Type B pancreatic cell (in vitro differentiated cells): ENCODE data around the gene GHR. TPM values are rescaled to one million over a fixed set of nuclear protein-coding genes. Genes with fewer than 3 reads are reported as not detected.

Experiments used
- DNase-seq: peaks from one replicate; pipeline ENCODE4 v3.0.0; 2021; ENCODE audit warnings: mixed read lengths; ENCODE audit not compliant: unreplicated experiment; ENCODE audit errors: extremely low spot score
- H3K27ac Mint-ChIP-seq: 2 replicates; pipeline ENCODE4 v1.8.0; 2021; ENCODE audit warnings: mild to moderate bottlenecking, mixed read lengths
- H3K27me3 Mint-ChIP-seq: 2 replicates; pipeline ENCODE4 v1.8.0; 2021; ENCODE audit warnings: mixed read lengths
- H3K36me3 Mint-ChIP-seq: 2 replicates; pipeline ENCODE4 v1.8.0; 2021; ENCODE audit warnings: mixed read lengths
- H3K4me1 Mint-ChIP-seq: one replicate; pipeline ENCODE4 v1.8.0; 2021; ENCODE audit warnings: mixed read lengths; ENCODE audit not compliant: unreplicated experiment
- H3K4me3 Mint-ChIP-seq: 2 replicates; pipeline ENCODE4 v1.8.0; 2021; ENCODE audit warnings: mild to moderate bottlenecking, mixed read lengths
- H3K9me3 Mint-ChIP-seq: 2 replicates; pipeline ENCODE4 v1.8.0; 2021; ENCODE audit warnings: mixed read lengths
- CTCF ChIP-seq: fragments of 200-600 bp; sonication (generic); conservative IDR thresholded peaks from 2 replicates; pipeline ENCODE4 v1.5.0; 2021; ENCODE audit warnings: antibody characterized with exemption, mild to moderate bottlenecking
- total RNA-seq: library from RNA; stranded (reverse); gene quantifications from 2 replicates; pipeline ENCODE4 v1.2.1, GENCODE V29; 2021; ENCODE audit warnings: low replicate concordance

Gene GHR
- total RNA-seq, 1 donor from 2014 or later: 2.6 TPM

- H3K4me3 Mint-ChIP-seq: no peak overlapping the region
- H3K4me1 Mint-ChIP-seq: no peaks in the 10 kb centered on the region
Observed at GRCh38 chr5:42605490-42605889, 182.3 kb downstream of the GHR start.

DNA sequence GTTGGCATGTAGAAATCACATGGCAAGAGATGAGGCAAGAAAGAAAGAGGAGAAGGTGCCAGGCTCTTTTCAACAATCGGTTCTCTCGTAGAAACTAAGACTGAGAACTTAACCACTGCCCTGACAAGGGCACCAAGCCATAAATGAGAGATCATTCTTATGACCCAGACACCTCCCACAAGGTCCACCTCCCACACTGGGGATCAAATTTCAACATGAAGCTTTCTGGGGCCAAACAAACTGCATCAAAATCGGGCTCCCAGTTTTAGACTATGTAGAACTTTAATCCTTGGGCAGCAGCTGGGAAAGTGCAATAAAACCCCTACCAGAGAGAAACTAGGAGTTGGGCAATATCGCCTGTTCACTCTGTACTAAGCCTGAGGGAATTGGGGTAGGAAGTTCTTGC is 183.2 kb downstream of the GHR start:
- Mint-ChIP-seq H3K9me3 (no peaks in the 10 kb centered on the region), H3K36me3 (peaks cover 4% of the 10 kb centered on the region)
- no peak for TF ChIP-seq CTCF

More at GRCh38 chr5:42605490-42605889, 182.3 kb downstream of the GHR start:
- no peaks in the 10 kb centered on the region for H3K27me3 Mint-ChIP-seq
- no peak for DNase-seq
- peaks cover 4% of the 10 kb centered on the region for H3K36me3 Mint-ChIP-seq
- no peak overlapping the region for H3K27ac Mint-ChIP-seq
- no peak for TF ChIP-seq CTCF
- no peaks in the 10 kb centered on the region for H3K9me3 Mint-ChIP-seq

DNA sequence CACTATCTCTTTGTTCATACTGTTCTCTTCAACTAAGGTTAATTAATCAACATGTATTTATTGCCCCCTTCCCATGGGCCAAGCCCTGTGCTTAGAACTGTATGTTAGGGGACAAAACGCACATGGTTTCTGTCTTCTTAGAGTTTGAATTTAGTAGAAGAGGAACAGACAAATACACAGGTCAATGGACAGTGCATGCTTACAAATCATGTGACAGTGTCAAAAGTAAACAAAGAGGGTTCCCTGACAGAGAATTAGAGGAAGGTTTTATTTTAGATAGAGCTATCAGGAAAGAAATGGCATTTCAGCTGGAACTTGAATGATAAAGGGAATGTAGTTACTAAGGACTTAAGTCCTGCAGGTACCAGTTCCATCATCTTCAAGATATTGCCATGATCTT is 188.2 kb downstream of the GHR start:
- no peaks in the 10 kb centered on the region for H3K9me3 Mint-ChIP-seq
- H3K36me3 Mint-ChIP-seq: no peaks in the 10 kb centered on the region
- no peak for DNase-seq
- no peak for TF ChIP-seq CTCF
- no peaks in the 10 kb centered on the region for H3K4me1 Mint-ChIP-seq
- no peaks in the 10 kb centered on the region for H3K27me3 Mint-ChIP-seq
- no peak overlapping the region for H3K27ac Mint-ChIP-seq
- H3K4me3 Mint-ChIP-seq: no peak overlapping the region

More for the DNA sequence above, 183.2 kb downstream of the GHR start:
- DNase-seq: no peak
- Mint-ChIP-seq H3K4me3 (no peak overlapping the region), H3K4me1 (no peaks in the 10 kb centered on the region), H3K27me3 (no peaks in the 10 kb centered on the region), H3K27ac (peak overlapping the region; percentile 3)

DNA sequence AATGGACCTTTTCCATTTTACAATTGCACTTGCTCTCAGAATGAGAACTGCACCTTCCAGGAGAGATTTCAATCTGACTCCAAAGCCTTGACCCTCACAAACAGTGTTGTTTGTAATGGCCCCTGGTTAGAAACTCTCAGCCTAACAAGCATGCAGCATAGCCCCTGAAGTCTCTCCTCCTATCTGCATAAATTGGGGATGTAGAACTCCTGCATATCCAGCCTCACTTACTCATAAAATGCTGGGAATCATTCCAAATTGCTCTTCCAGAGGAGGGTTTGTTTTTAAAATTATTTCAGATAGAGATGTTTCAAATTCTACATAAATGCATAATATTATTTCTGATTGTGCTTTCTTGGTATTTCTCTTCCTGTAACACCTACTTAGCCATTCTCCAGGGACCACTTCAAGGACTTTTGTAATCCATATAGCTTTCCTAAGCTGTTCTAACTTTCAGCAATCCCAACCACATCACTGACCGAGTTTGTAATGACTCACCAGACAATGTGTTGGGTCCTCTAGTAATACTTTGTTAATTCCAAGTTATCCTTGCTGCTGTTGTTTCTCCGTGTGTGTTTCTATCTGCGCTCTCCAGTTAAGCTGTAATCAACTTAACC is 189.6 kb downstream of the GHR start:
- no peak for DNase-seq
- Mint-ChIP-seq H3K27me3 (no peaks in the 10 kb centered on the region), H3K9me3 (no peaks in the 10 kb centered on the region)

GRCh38 chr5:42614509-42614908 is 191.3 kb downstream of the GHR start:
- Mint-ChIP-seq H3K4me3 (no peak overlapping the region), H3K27me3 (no peaks in the 10 kb centered on the region)

More for the DNA sequence above, 189.6 kb downstream of the GHR start:
- Mint-ChIP-seq H3K4me3 (no peak overlapping the region), H3K27ac (no peak overlapping the region), H3K36me3 (no peaks in the 10 kb centered on the region), H3K4me1 (no peaks in the 10 kb centered on the region)
- no peak for TF ChIP-seq CTCF

More at GRCh38 chr5:42614509-42614908, 191.3 kb downstream of the GHR start:
- Mint-ChIP-seq H3K27ac (no peak overlapping the region), H3K36me3 (no peaks in the 10 kb centered on the region), H3K4me1 (no peaks in the 10 kb centered on the region), H3K9me3 (no peaks in the 10 kb centered on the region)
- TF ChIP-seq CTCF: no peak
- DNase-seq: no peak
